Measurements from ENCODE around the gene SNX14.
A peak's percentile ranks its signal among the peaks of the same experiment; 100 is the strongest.

The SNX14 gene

GRCh38 chr6:85580118-85580877 is 13.4 kb downstream of the SNX14 start:
- ChIA-PET CTCF (interaction anchor here (0.6 kb wide), 1 partner anchor 58 kb away, joined by 4 read pairs; no protein-coding TSS in a partner anchor), POLR2A (interaction anchor here (2.5 kb wide), 1 partner anchor 98 kb away, joined by 7 read pairs; no protein-coding TSS in a partner anchor)
- H3K27ac ChIP-seq (ENCODE audit: extremely low read depth, low read depth, low read length): no peak overlapping the region
- TF ChIP-seq ZNF660 (tag by site-specific recombination; IDR thresholded peaks at IDR 0.05) (no peak), TRIM28 (IDR thresholded peaks at IDR 0.05; ENCODE audit: borderline replicate concordance, low read length) (peak; percentile 54), ZNF23 (tag by site-specific recombination; IDR thresholded peaks at IDR 0.05; ENCODE audit: borderline replicate concordance) (no peak), HOXC10 (CRISPR knock-in tag; IDR thresholded peaks at IDR 0.05) (no peak), ZNF214 (tag by site-specific recombination; IDR thresholded peaks at IDR 0.05; ENCODE audit: borderline replicate concordance) (no peak), ZNF777 (tag by site-specific recombination; IDR thresholded peaks at IDR 0.05; ENCODE audit: borderline replicate concordance) (no peak), BCL6B (tag by site-specific recombination; IDR thresholded peaks at IDR 0.05) (no peak), ZNF423 (tag by site-specific recombination; IDR thresholded peaks at IDR 0.05) (0 out of 2 replicates have a peak, but pooled peaks have one; percentile 15)
- H3K36me3 ChIP-seq (ENCODE audit: control insufficient read depth in 2 of 2, insufficient read depth in 1 of 2, low read length in 2 of 2): no peaks in the 10 kb centered on the region
- H3K4me3 ChIP-seq (ENCODE audit: low read depth, low read length): no peak overlapping the region
- peaks cover 13% of the 10 kb centered on the region for H3K4me1 ChIP-seq (ENCODE audit: control insufficient read depth, insufficient read depth, low read length)
- H3K9me3 ChIP-seq (ENCODE audit: control insufficient read depth, insufficient read depth, low read depth, low read length): no peaks in the 10 kb centered on the region

- H3K4me1 ChIP-seq (ENCODE audit: control insufficient read depth, insufficient read depth, low read length): peaks cover 13% of the 10 kb centered on the region
- CTCF ChIA-PET: no interaction called here
- H3K36me3 ChIP-seq (ENCODE audit: control insufficient read depth in 2 of 2, insufficient read depth in 1 of 2, low read length in 2 of 2): no peaks in the 10 kb centered on the region
- POLR2A ChIA-PET: interaction anchor here (2.5 kb wide), 1 partner anchor 99 kb away, joined by 7 read pairs; no protein-coding TSS in a partner anchor
- TF ChIP-seq TRIM28 (IDR thresholded peaks at IDR 0.05; ENCODE audit: borderline replicate concordance, low read length) (no peak), ZNF610 (tag by site-specific recombination; IDR thresholded peaks at IDR 0.05; ENCODE audit: borderline replicate concordance) (no peak), ZNF830 (tag by site-specific recombination; IDR thresholded peaks at IDR 0.05; ENCODE audit: low read depth) (no peak), ZNF10 (tag by site-specific recombination; IDR thresholded peaks at IDR 0.05) (no peak), ZNF398 (tag by site-specific recombination; IDR thresholded peaks at IDR 0.05) (no peak), ZNF664 (tag by site-specific recombination; IDR thresholded peaks at IDR 0.05) (no peak), ZBTB44 (tag by site-specific recombination; IDR thresholded peaks at IDR 0.05) (no peak), ZNF324 (tag by site-specific recombination; IDR thresholded peaks at IDR 0.05) (no peak), ZNF24 (tag by site-specific recombination; IDR thresholded peaks at IDR 0.05) (no peak)
- H3K27ac ChIP-seq (ENCODE audit: extremely low read depth, low read depth, low read length): no peak overlapping the region
- no peaks in the 10 kb centered on the region for H3K9me3 ChIP-seq (ENCODE audit: control insufficient read depth, insufficient read depth, low read depth, low read length)
- no peak overlapping the region for H3K4me3 ChIP-seq (ENCODE audit: low read depth, low read length)
These were observed 14.1 kb downstream of the SNX14 start for GRCh38 chr6:85579581-85579980.

GRCh38 chr6:85576476-85576875 is 17.2 kb downstream of the SNX14 start:
- Histone ChIP-seq H3K27ac (ENCODE audit: extremely low read depth, low read depth, low read length) (no peak overlapping the region), H3K4me1 (ENCODE audit: control insufficient read depth, insufficient read depth, low read length) (peaks cover 13% of the 10 kb centered on the region), H3K36me3 (ENCODE audit: control insufficient read depth in 2 of 2, insufficient read depth in 1 of 2, low read length in 2 of 2) (peaks cover 0 to 3% of the 10 kb centered on the region in 2 experiments; a peak in 1 of 3 replicates), H3K9me3 (ENCODE audit: control insufficient read depth, insufficient read depth, low read depth, low read length) (no peaks in the 10 kb centered on the region), H3K4me3 (ENCODE audit: low read depth, low read length) (no peak overlapping the region)
- POLR2A ChIA-PET: no interaction called here
- CTCF ChIA-PET: no interaction called here
- TF ChIP-seq PRDM1 (tag by site-specific recombination; IDR thresholded peaks at IDR 0.05) (peak; percentile 72), ZBTB1 (tag by site-specific recombination; IDR thresholded peaks at IDR 0.05) (no peak), ZNF513 (tag by site-specific recombination; IDR thresholded peaks at IDR 0.05) (no peak), ZNF645 (tag by site-specific recombination; IDR thresholded peaks at IDR 0.05) (no peak), ZNF335 (tag by site-specific recombination; conservative IDR thresholded peaks at IDR 0.05) (no peak), ZBTB8A (tag by site-specific recombination; IDR thresholded peaks at IDR 0.05) (no peak), ZNF660 (tag by site-specific recombination; IDR thresholded peaks at IDR 0.05) (0 out of 2 replicates have a peak, but pooled peaks have one; percentile 18), ZNF768 (tag by site-specific recombination; IDR thresholded peaks at IDR 0.05) (no peak)
